T-helper 1 cell (primary cell): ENCODE results near the gene CHMP5.
"Not testable (repeated sequence)": the region's sequence is repeated elsewhere in the genome, so short reads cannot be mapped to it uniquely, and the experiment has no call there.

Source experiments
- DNase-seq, 5 donors: peaks; one replicate each; pipeline ENCODE4 v3.0.0-alpha.2; 2012 to 2020

The CHMP5 gene

DNA sequence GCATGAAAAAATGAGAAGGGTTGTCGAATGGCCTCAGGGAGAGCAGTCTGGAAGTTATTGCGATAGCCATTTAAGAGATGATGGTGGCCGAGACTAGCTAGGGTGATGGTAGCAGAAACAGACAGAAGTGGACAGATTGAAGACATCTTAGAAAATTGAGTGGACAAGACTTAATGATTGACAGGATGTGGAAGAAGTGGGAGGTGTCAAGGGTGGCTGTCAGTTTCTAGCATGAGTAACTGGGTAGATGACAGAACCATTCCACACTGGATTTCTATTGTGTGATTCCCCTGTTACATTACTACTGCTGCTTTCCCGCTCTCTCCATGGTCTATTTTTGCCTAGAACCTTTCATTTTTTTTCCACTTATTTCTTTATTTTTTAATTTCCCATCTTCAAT lies 12.6 kb downstream of the CHMP5 start:
- no peak for DNase-seq

DNA sequence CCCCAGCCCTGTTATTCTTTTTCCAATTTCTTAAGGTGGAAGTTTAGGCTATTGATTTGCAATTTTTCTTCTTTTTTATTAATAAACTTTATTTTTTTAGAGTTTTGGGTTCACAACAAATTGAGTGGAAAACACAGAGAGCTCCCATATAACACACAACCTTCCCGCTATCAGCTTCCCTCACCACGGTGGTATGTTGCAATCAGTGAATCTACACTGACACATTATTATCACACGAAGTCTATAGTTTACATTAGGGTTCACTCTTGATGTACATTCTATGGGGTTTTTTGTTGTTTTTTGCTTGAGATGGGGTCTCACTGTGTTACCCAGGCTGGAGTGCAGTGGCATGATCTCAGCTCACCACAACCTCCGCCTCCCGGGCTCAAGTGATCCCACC lies 20.7 kb downstream of the CHMP5 start:
- DNase-seq: no peak

DNA sequence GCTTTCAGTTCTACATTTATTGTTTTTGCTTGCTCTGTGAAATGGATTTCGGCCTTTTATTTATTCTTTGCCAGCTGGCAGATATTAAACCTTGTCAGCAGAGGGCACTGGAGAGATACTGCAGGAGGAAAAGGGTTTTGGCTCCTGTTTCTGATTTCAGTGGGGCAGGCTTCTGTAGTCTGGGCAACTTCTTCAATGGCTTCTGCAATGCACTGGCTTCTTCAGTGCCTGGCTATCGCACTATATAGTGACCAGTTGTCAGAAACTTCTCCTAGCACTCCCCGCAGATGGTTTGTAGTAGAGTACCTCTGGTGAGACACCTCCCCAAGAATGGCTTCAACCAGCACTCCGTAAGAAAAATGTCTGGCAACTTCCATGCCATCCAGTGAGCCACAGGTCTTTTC lies 22.2 kb downstream of the CHMP5 start:
- peak in 3 of 5 donors; percentile 36 to 71 (median 37) for DNase-seq

DNA sequence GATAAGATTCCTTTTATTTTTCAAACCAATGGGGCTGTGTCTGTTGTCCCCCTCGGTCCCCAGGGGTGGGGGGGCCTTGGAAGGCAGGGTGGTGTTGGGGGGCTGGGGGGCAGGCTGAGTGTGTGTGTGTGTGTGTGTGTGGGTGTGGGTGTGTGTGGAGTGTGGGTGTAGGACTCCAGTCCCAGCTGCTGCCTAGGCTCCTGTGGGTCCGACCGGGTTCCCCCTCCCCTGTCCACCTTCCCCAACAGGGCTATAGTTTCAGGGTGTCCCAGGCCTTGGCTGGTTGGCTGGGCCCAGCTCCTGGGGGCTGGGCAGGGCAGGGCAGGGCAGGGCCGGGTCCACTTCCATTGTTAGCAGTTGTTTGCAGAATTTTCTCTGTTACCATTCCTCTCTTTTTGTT lies 23.4 kb downstream of the CHMP5 start:
- no peak for DNase-seq

DNA sequence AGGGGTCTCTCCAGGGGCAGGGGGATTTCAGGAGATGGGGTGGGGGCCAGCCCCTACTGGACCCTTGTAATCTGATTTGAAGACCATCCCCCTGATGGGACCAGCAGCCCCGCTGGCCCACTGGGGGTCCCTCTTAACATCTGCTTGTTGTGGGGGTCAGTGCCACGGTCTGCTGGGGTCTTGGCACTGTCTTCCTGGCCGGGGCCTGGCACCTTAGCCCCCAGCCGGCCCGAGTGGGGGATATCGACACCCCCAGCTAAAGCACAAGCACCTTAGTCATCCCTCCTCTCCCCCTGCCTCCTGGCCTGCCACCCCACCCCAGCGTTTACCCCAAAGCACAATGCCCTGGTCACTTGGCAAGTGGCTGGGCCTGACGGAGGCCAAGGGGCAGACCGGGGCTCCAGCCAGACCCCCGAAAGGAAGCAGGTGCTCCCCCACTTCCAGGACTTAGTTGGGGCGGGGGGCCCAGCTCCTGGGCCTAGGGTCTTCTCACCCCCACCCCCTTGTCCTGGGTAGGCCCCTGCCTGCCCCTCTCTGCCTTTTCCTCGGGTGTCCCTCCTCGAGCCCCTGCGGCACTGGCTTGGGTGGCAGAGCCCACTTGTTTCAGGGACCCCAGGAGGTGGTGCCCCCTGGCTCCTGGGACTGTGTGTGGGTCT lies 24.1 kb downstream of the CHMP5 start:
- DNase-seq: no peak

DNA sequence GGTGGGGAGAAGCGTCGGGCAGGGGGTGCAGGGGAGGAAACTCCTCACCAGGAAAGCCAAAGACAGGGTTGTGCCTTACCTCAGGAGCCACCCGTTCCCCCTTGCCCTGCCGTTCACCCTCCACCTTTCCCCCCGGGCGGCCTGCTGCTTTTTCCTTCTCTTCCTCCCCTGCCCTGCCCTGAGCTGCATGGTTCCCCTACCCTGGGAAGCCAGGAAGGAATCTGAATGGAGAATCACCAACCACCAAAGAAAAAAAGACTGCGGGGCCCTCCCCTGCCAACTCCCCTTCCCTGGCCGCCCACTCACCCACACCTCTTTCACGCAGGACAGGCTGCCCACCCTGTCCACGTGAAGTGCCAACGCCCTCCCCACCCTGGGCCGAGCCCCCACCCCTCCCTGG lies 24.6 kb downstream of the CHMP5 start:
- no peak for DNase-seq

DNA sequence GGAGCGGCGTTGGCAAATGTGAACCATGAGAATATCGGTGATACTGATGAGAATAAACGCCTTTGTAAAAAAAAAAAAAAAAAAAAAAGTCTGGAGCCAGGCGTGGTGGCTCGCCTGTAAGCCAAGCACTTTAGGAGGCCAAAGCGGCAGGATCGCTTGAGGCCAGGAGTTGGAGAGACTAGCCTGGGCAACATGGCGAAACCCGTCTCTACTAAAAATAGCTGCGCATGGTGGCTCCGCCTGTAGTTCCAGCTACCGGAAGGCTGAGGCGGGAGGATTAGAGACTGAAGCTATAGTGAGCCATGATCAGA lies 25.0 kb downstream of the CHMP5 start:
- no peak for DNase-seq

- DNase-seq: peak; percentile 96 to 100 (median 98)
Observed at GRCh38 chr9:33290247-33291030, 25.6 kb downstream of the CHMP5 start, which contains the start of gene NFX1. Gene NFX1 (plus strand): TSS chr9:33290516. CDS start chr9:33290573, 57 bp downstream.

- no peak for DNase-seq
Observed at GRCh38 chr9:33291031-33291397, 26.2 kb downstream of the CHMP5 start.

DNA sequence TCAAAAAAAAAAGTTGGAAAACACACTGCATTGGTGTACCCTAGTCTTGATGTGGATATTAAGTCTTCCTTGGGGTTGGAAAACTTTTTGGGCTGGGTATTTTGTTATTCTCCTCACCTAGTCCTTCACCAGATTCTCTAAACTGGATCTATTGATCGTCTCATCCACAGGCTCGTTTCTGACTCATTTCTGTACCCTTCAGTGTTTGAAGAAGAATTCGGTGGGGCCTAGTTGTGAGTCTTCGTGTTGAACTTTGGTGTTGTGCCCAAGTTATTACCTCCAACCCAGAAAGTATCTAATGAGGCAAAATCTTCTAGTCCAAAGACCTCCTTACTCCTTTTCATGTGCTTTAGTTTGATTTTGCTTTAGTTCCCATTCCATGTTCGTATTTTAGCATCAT lies 27.1 kb downstream of the CHMP5 start:
- peak in 1 of 5 donors; percentile 36 for DNase-seq

- no peak for DNase-seq
Observed at GRCh38 chr9:33293782-33294181, 28.9 kb downstream of the CHMP5 start.

GRCh38 chr9:33294670-33295432 lies 30.0 kb downstream of the CHMP5 start:
- DNase-seq: no peak

- DNase-seq: peak in 1 of 5 donors; percentile 45
Observed at GRCh38 chr9:33295571-33295970, 30.7 kb downstream of the CHMP5 start.

- peak in 1 of 5 donors; percentile 23 for DNase-seq
Observed at GRCh38 chr9:33297432-33297831, 32.6 kb downstream of the CHMP5 start.

GRCh38 chr9:33300546-33300945 lies 35.7 kb downstream of the CHMP5 start:
- no peak for DNase-seq

DNA sequence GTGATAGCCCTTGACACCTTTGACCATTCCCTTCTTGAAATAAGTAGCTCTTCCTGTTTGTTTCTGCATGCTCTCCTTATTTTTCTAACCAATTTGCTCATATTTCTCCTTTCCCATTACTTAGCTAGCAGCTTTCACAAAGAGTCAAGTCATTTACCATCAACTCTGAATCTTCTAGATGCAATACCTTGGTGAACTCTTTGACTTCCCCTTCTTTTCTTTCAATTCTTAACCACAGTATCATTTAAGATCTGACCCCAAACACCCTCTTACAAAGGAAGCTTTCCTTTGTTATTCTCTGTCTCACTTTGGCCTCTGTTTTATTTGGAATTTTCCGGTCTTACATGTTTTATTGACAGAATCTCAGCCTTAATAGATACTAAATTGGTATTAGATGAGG lies 39.5 kb downstream of the CHMP5 start:
- DNase-seq: no peak

DNA sequence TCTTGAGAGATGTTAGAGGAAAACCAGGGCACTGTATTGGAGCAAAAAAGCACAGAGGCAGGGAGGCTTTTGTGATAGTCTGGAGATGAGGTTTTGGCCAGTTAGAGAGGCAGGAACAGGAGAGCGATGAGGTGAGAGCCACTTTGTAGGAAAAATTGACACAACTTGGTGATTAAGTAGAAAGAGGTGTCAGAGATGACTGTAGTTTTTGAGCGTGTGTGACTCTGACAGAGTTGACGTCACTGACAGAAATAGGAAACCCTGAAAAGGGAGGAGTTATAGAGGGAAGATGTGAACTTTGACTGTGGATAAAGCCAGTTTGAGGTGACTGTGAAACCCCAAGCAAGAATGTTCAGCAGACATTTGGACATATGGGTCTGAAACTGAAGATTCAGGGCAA lies 41.2 kb downstream of the CHMP5 start:
- DNase-seq: peak in 1 of 5 donors; percentile 74

- DNase-seq: no peak
Observed at GRCh38 chr9:33307067-33307466, 42.2 kb downstream of the CHMP5 start.

DNA sequence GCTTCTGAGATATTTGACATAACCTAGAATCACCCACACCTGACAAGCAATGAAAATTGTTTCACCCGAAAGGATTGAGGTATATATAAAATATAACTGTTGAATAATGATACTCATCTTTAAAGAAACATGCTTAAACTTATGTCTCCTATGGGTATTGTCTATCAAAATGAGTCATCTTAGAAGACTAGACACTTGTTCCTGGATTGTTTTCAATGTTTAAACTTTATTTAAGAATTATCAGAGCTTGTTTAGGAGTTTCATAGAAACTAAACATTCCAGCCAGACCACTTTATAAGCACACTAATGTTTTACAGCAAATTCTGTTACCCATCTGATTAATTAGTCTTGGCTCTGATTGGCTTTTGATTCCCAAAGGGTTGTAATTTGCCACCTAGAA lies 45.1 kb downstream of the CHMP5 start:
- DNase-seq: no peak

DNA sequence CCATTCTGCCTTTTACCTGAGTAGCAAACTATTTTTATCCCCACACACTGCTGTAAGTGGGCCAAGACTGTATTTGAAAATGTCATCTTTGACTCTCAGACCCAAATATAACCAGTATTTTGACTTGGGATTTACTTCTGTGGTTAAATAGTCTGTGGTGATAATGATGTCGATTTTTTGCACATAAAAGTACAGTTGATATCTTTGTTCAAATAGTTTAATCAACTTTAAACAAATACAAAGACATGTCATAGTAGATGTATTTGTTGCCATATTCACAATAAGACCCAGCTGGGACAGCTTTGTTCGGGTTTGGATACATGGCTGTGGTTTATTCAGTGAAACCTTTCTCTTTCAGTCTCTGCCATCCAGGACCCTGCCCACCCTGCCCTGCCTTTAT lies 45.9 kb downstream of the CHMP5 start:
- DNase-seq: no peak

DNA sequence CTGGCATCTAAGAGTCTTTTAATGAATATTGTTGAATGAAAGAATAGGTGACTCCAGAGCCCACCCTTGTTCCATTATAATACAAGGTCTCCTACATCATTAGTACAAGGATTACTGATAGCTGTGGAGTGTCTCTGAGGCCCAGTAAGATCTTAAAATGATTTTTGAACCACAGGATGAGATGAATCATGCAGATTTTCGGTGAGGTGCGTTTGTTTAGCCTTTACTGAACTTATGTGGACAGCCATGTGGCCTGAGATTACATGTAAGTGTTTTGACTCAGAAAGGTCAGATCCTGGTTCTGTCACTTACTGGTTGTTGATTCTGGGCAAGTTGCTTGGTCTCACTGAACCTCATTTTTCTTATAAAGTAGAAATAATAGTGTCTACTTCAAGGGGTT lies 47.1 kb downstream of the CHMP5 start:
- no peak for DNase-seq

- DNase-seq: no peak
Observed at GRCh38 chr9:33315371-33315770, 50.5 kb downstream of the CHMP5 start.

DNA sequence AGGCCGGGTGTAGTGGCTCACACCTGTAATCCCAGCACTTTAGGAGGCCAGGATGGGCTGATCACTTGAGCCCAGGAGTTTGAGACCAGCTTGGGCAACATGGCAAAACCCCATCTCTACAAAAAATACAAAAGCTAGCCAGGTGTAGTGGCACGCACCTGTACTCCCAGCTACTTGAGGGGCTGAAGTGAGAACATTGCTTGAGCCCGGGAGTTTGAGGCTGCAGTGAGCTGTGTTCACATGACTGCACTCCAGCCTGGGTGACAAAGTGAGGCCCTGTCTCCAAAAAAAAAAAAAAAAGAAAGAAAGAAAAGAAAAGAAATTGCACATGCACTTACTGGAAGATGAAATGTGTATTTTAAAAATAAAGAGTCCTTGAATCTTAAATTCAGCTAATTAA lies 52.3 kb downstream of the CHMP5 start:
- not testable (repeated sequence) for DNase-seq

GRCh38 chr9:33318225-33318624 lies 53.4 kb downstream of the CHMP5 start:
- DNase-seq: no peak
